H1 (cell line): ENCODE data around the gene ASXL1.

Source experiments
- ATF2 ChIP-seq: IDR thresholded peaks from 2 replicates; pipeline ENCODE4 v1.6.1; 2012; ENCODE audit warnings: low read length, inconsistent platforms
- CTCF ChIP-seq, 3 experiments: IDR thresholded peaks; 1 replicate in 2 of 3; 2 replicates in 1 of 3; pipeline versions ENCODE4 v1.5.1 to v1.6.1; 2011; ENCODE audit warnings: low read length in 3 of 3, mild to moderate bottlenecking in 3 of 3, inconsistent platforms in 2 of 3, low read depth in 1 of 3, moderate library complexity in 1 of 3; ENCODE audit not compliant: insufficient read depth in 1 of 3; ENCODE audit errors: control extremely low read depth in 1 of 3
- EP300 ChIP-seq, 2 experiments: IDR thresholded peaks; 1 replicate in 1 of 2; 2 replicates in 1 of 2; pipeline ENCODE4 v1.6.1; 2011 to 2012; ENCODE audit warnings: low read depth in 2 of 2, low read length in 2 of 2, mild to moderate bottlenecking in 2 of 2, borderline replicate concordance in 1 of 2, inconsistent platforms in 1 of 2, moderate library complexity in 1 of 2
- EZH2 ChIP-seq: fragments of 200-600 bp; sonication (generic); IDR thresholded peaks from 2 replicates; pipeline ENCODE4 v1.7.1; 2012; ENCODE audit warnings: low read depth, mild to moderate bottlenecking, moderate library complexity, low read length, inconsistent platforms; ENCODE audit not compliant: severe bottlenecking
- POLR2A ChIP-seq, 2 experiments: IDR thresholded peaks; 1 replicate in 1 of 2; 2 replicates in 1 of 2; pipeline ENCODE4 v1.6.1; 2011; ENCODE audit warnings: low read depth in 2 of 2, low read length in 2 of 2, mild to moderate bottlenecking in 2 of 2; ENCODE audit errors: control extremely low read depth in 1 of 2
- SIRT6 ChIP-seq: IDR thresholded peaks from one replicate; pipeline ENCODE4 v1.7.1; 2012; ENCODE audit warnings: low read length, inconsistent platforms
- SP1 ChIP-seq: IDR thresholded peaks from 2 replicates; pipeline ENCODE4 v1.6.1; 2011; ENCODE audit warnings: low read depth, low read length
- TAF1 ChIP-seq: IDR thresholded peaks from 2 replicates; pipeline ENCODE4 v1.6.1; 2011; ENCODE audit warnings: mild to moderate bottlenecking, low read depth, low read length
- YY1 ChIP-seq: IDR thresholded peaks from 2 replicates; pipeline ENCODE4 v1.6.1; 2011; ENCODE audit warnings: low read depth, mild to moderate bottlenecking, low read length
- TF ChIP-seq, protein P1 (sequence below): IDR thresholded peaks from 2 replicates; pipeline ENCODE4 v1.6.1; 2011; ENCODE audit warnings: low read length, improper control_type of control experiment

DNA sequence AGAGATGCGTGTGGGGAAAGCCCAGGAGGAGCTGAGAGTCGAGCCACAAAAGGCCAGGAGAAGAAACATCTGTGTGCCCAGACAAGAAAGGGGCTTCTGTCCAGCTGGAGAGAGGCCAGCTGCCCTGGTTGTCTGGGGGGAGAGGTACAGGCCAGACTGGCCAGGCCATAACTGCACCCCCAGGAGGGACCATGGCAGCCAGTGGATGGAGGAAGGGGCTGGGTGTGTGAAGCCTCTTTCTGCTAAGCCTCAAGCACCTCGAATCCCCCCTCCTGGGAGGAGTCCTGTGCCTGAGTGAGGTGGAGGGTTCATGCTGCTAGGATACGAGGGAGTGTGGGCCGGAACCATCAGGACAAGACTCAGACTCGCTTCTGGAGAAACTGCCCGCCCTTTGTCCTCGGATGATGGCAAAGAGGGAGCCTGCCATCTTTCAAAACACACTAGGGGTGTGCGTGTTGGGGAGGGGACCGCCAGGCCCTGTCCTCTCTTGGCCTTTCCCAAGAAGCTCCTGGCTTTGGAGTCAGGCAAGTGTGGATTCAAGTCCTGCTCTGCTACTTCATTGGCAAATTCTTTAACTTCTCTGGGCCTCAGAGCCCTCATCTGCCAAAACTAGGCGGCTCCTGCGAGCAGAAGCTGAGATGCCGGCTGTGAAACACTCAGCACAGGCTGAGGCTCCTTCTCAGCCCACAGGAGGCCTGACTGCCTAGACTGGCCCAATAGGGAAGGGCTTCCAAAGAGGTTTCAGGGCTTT is 90.3 kb downstream of the ASXL1 start:
- no peak for TF ChIP-seq TAF1
- no peak for TF ChIP-seq YY1
- TF ChIP-seq, protein P1, sequence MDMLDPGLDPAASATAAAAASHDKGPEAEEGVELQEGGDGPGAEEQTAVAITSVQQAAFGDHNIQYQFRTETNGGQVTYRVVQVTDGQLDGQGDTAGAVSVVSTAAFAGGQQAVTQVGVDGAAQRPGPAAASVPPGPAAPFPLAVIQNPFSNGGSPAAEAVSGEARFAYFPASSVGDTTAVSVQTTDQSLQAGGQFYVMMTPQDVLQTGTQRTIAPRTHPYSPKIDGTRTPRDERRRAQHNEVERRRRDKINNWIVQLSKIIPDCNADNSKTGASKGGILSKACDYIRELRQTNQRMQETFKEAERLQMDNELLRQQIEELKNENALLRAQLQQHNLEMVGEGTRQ, result no peak
- no peak for TF ChIP-seq CTCF (IDR thresholded peaks at IDR 0.05; ENCODE audit: control extremely low read depth in 1 of 3, insufficient read depth in 1 of 3, low read depth in 1 of 3, low read length in 3 of 3)
- no peak for TF ChIP-seq EZH2
- no peak for TF ChIP-seq ATF2
- no peak for TF ChIP-seq POLR2A (IDR thresholded peaks at IDR 0.05; ENCODE audit: control extremely low read depth in 1 of 2, low read depth in 2 of 2, low read length in 2 of 2)
- TF ChIP-seq SIRT6, result no peak
- TF ChIP-seq EP300 (IDR thresholded peaks at IDR 0.05; ENCODE audit: borderline replicate concordance in 1 of 2, low read depth in 2 of 2, low read length in 2 of 2), result no peak
- TF ChIP-seq SP1, result no peak
